GM23338 (cell line): ENCODE data around the gene FAM200C. TPM values are rescaled to one million over a fixed set of nuclear protein-coding genes. Genes with fewer than 3 reads are reported as not detected.

Source experiments
- ATAC-seq: fragments of 200-7000 bp; cut with Tn5 transposase; 3 replicates; pipeline ENCODE4 v1.9.1; 2020
- DNase-seq: peaks from one replicate; pipeline ENCODE4 v3.0.0-alpha.2; 2015; ENCODE audit warnings: low spot score
- H2AFZ ChIP-seq: fragments of 200-600 bp; sonication (generic); 2 replicates; pipeline ENCODE4 v1.8.0; 2016; ENCODE audit warnings: antibody characterized with exemption, mild to moderate bottlenecking, moderate library complexity
- H3F3A ChIP-seq: fragments of 200-600 bp; sonication (generic); replicated peaks from 2 replicates; pipeline ENCODE4 v1.8.0; 2017; ENCODE audit warnings: antibody characterized with exemption, mixed run types, low read depth
- H3K27ac ChIP-seq: fragments of 200-600 bp; sonication (generic); 2 replicates; pipeline ENCODE4 v1.6.1; 2016; ENCODE audit warnings: low read depth
- H3K27me3 ChIP-seq: fragments of 200-600 bp; sonication (generic); 2 replicates; pipeline ENCODE4 v1.8.0; 2016; ENCODE audit warnings: mild to moderate bottlenecking, mixed run types, moderate library complexity; ENCODE audit not compliant: insufficient read depth
- H3K36me3 ChIP-seq: fragments of 200-600 bp; sonication (generic); 2 replicates; pipeline ENCODE4 v1.8.0; 2016; ENCODE audit warnings: mild to moderate bottlenecking; ENCODE audit not compliant: insufficient read depth
- H3K4me1 ChIP-seq: fragments of 200-600 bp; sonication (generic); 2 replicates; pipeline ENCODE4 v1.8.0; 2016; ENCODE audit warnings: mild to moderate bottlenecking, moderate library complexity; ENCODE audit not compliant: insufficient read depth
- H3K4me2 ChIP-seq: fragments of 200-600 bp; sonication (generic); 2 replicates; pipeline ENCODE4 v1.7.1; 2017; ENCODE audit warnings: mixed run types
- H3K4me3 ChIP-seq: fragments of 200-600 bp; sonication (generic); 2 replicates; pipeline ENCODE4 v1.6.1; 2016; ENCODE audit warnings: mixed run types
- H3K79me2 ChIP-seq: fragments of 200-600 bp; sonication (generic); replicated peaks from 2 replicates; pipeline ENCODE4 v1.8.0; 2017; ENCODE audit warnings: mild to moderate bottlenecking; ENCODE audit not compliant: insufficient read depth
- H3K9me2 ChIP-seq: fragments of 200-600 bp; sonication (generic); 2 replicates; pipeline ENCODE4 v1.8.0; 2017; ENCODE audit not compliant: insufficient read depth
- H4K20me1 ChIP-seq: fragments of 200-600 bp; sonication (generic); replicated peaks from 2 replicates; pipeline ENCODE4 v1.8.0; 2017; ENCODE audit warnings: mild to moderate bottlenecking; ENCODE audit not compliant: insufficient read depth
- H3K27ac Mint-ChIP-seq: 2 replicates; pipeline ENCODE4 v1.8.0; 2020; ENCODE audit warnings: inconsistent platforms, mild to moderate bottlenecking, moderate library complexity, mixed read lengths
- H3K27me3 Mint-ChIP-seq: 3 replicates; pipeline ENCODE4 v1.8.0; 2022; ENCODE audit warnings: low read depth, mild to moderate bottlenecking, moderate library complexity, mixed read lengths, inconsistent platforms; ENCODE audit not compliant: insufficient read depth, poor library complexity
- H3K36me3 Mint-ChIP-seq: 3 replicates; pipeline ENCODE4 v1.8.0; 2021; ENCODE audit warnings: low read depth, mild to moderate bottlenecking, inconsistent platforms, moderate library complexity, mixed read lengths
- H3K4me1 Mint-ChIP-seq: 3 replicates; pipeline ENCODE4 v1.8.0; 2020; ENCODE audit warnings: mild to moderate bottlenecking, inconsistent platforms, mixed read lengths
- H3K4me3 Mint-ChIP-seq: 3 replicates; pipeline ENCODE4 v1.8.0; 2021; ENCODE audit warnings: moderate library complexity, mild to moderate bottlenecking, inconsistent platforms, mixed read lengths
- H3K9me3 Mint-ChIP-seq: 3 replicates; pipeline ENCODE4 v1.8.0; 2020; ENCODE audit warnings: moderate library complexity, mild to moderate bottlenecking, inconsistent platforms, mixed read lengths
- CREB1 ChIP-seq: fragments of 250-450 bp; sonication (Bioruptor Pico); IDR thresholded peaks from 2 replicates; pipeline ENCODE4 v1.5.0; 2020; ENCODE audit warnings: low read depth, mild to moderate bottlenecking, moderate library complexity
- CTCF ChIP-seq, 2 experiments: fragments of 200-600 bp in 1 of 2; sonication (generic) in 1 of 2; conservative IDR thresholded peaks; 2 replicates each; pipeline versions ENCODE4 v1.5.1 to v1.6.1; 2016 to 2017; ENCODE audit warnings: antibody characterized with exemption in 2 of 2, low read depth in 2 of 2, mild to moderate bottlenecking in 2 of 2, moderate library complexity in 1 of 2
- EZH2 ChIP-seq: fragments of 200-600 bp; sonication (generic); IDR thresholded peaks from one replicate; pipeline ENCODE4 v1.8.0; 2017; ENCODE audit warnings: antibody characterized with exemption, mild to moderate bottlenecking, low read depth; ENCODE audit not compliant: unreplicated experiment
- EZH2phosphoT487 ChIP-seq: fragments of 200-600 bp; sonication (generic); IDR thresholded peaks from one replicate; pipeline ENCODE4 v1.8.1; 2018; ENCODE audit warnings: antibody characterized with exemption; ENCODE audit not compliant: unreplicated experiment
- JUNB ChIP-seq: IDR thresholded peaks from one replicate; pipeline ENCODE4 v1.6.1; 2016; ENCODE audit warnings: antibody characterized with exemption; ENCODE audit not compliant: unreplicated experiment
- NANOG ChIP-seq: IDR thresholded peaks from 2 replicates; pipeline ENCODE4 v1.6.1; 2016; ENCODE audit warnings: antibody characterized with exemption, borderline replicate concordance
- POLR2AphosphoS5 ChIP-seq: IDR thresholded peaks from 2 replicates; pipeline ENCODE4 v1.6.1; 2016; ENCODE audit warnings: antibody characterized with exemption, low read depth
- STAT1 ChIP-seq: IDR thresholded peaks from one replicate; pipeline ENCODE4 v1.6.1; 2016; ENCODE audit warnings: antibody characterized with exemption; ENCODE audit not compliant: unreplicated experiment
- ZNF114 ChIP-seq: fragments of 250-450 bp; sonication (Bioruptor Pico); IDR thresholded peaks from 2 replicates; pipeline ENCODE4 v1.5.0; 2020; ENCODE audit warnings: mild to moderate bottlenecking, moderate library complexity
- ZNF331 ChIP-seq: fragments of 250-450 bp; sonication (Bioruptor Pico); IDR thresholded peaks from 2 replicates; pipeline ENCODE4 v1.5.0; 2020; ENCODE audit warnings: low read depth, mild to moderate bottlenecking, moderate library complexity
- ZNF462 ChIP-seq: fragments of 250-450 bp; sonication (Bioruptor Pico); IDR thresholded peaks from 2 replicates; pipeline ENCODE4 v1.5.0; 2020; ENCODE audit warnings: mild to moderate bottlenecking, moderate library complexity
- polyA plus RNA-seq: library from polyadenylated mRNA; unstranded; fragments of >200 nt; fragmentation: Nextera tagmentation; extraction: Ambion mirVana; gene quantifications from 2 replicates; pipeline ENCODE4 v1.2.1, GENCODE V29; 2016
- total RNA-seq: library from RNA; depleted of rRNA; stranded (reverse); fragments of >200 nt; shearing (Covaris generic); gene quantifications from 2 replicates; pipeline ENCODE4 v1.2.3, GENCODE V29; 2014
- TF ChIP-seq, protein P1 (sequence below): IDR thresholded peaks from 2 replicates; pipeline ENCODE4 v1.6.1; 2016; ENCODE audit warnings: antibody characterized with exemption
- TF ChIP-seq, protein P2 (sequence below): IDR thresholded peaks from one replicate; pipeline ENCODE4 v1.6.1; 2018; ENCODE audit warnings: antibody characterized with exemption; ENCODE audit not compliant: unreplicated experiment

The FAM200C gene
- total and polyA plus RNA-seq, 2 experiments from 2014 or later, result 4.6 to 6.9 TPM

- TF ChIP-seq EZH2 (no peak), EZH2phosphoT487 (no peak)
Measured at GRCh38 chr5:160434022-160434531, 34.2 kb upstream of the FAM200C start (continued).

- TF ChIP-seq NANOG (no peak), POLR2AphosphoS5 (no peak), EZH2 (no peak), ZNF114 (CRISPR knock-in tag) (no peak), ZNF331 (CRISPR knock-in tag) (no peak), STAT1 (no peak), ZNF462 (CRISPR knock-in tag) (no peak), JUNB (no peak), CREB1 (CRISPR knock-in tag) (no peak), CTCF (conservative IDR thresholded peaks at IDR 0.05; ENCODE audit: low read depth in 2 of 2) (no peak), EZH2phosphoT487 (no peak)
- TF ChIP-seq, protein P1, sequence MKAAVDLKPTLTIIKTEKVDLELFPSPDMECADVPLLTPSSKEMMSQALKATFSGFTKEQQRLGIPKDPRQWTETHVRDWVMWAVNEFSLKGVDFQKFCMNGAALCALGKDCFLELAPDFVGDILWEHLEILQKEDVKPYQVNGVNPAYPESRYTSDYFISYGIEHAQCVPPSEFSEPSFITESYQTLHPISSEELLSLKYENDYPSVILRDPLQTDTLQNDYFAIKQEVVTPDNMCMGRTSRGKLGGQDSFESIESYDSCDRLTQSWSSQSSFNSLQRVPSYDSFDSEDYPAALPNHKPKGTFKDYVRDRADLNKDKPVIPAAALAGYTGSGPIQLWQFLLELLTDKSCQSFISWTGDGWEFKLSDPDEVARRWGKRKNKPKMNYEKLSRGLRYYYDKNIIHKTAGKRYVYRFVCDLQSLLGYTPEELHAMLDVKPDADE, result no peak
- TF ChIP-seq, protein P2, sequence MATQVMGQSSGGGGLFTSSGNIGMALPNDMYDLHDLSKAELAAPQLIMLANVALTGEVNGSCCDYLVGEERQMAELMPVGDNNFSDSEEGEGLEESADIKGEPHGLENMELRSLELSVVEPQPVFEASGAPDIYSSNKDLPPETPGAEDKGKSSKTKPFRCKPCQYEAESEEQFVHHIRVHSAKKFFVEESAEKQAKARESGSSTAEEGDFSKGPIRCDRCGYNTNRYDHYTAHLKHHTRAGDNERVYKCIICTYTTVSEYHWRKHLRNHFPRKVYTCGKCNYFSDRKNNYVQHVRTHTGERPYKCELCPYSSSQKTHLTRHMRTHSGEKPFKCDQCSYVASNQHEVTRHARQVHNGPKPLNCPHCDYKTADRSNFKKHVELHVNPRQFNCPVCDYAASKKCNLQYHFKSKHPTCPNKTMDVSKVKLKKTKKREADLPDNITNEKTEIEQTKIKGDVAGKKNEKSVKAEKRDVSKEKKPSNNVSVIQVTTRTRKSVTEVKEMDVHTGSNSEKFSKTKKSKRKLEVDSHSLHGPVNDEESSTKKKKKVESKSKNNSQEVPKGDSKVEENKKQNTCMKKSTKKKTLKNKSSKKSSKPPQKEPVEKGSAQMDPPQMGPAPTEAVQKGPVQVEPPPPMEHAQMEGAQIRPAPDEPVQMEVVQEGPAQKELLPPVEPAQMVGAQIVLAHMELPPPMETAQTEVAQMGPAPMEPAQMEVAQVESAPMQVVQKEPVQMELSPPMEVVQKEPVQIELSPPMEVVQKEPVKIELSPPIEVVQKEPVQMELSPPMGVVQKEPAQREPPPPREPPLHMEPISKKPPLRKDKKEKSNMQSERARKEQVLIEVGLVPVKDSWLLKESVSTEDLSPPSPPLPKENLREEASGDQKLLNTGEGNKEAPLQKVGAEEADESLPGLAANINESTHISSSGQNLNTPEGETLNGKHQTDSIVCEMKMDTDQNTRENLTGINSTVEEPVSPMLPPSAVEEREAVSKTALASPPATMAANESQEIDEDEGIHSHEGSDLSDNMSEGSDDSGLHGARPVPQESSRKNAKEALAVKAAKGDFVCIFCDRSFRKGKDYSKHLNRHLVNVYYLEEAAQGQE, result no peak
- Histone ChIP-seq H3K27me3 (no peaks in the 10 kb centered on the region), H3K79me2 (no peaks in the 10 kb centered on the region), H3K4me2 (no peak overlapping the region), H3F3A (no peaks in the 10 kb centered on the region), H3K27ac (no peak overlapping the region), H4K20me1 (no peaks in the 10 kb centered on the region), H3K36me3 (peaks cover 12% of the 10 kb centered on the region), H3K4me3 (no peak overlapping the region), H3K9me2 (no peaks in the 10 kb centered on the region), H2AFZ (no peak overlapping the region), H3K4me1 (no peaks in the 10 kb centered on the region)
- Mint-ChIP-seq H3K9me3 (no peaks in the 10 kb centered on the region), H3K27ac (no peak overlapping the region), H3K4me1 (no peaks in the 10 kb centered on the region), H3K4me3 (no peak overlapping the region), H3K36me3 (peaks cover 16% of the 10 kb centered on the region), H3K27me3 (no peaks in the 10 kb centered on the region)
- ATAC-seq, result no peak
- no peak for DNase-seq
Measured at GRCh38 chr5:160432787-160433186, 32.9 kb upstream of the FAM200C start.
